HEK293T (cell line): Measurements from ENCODE around the gene TM9SF3.

Experiments
- CTCF ChIA-PET: fragments of 350-600 bp; formaldehyde crosslinking; extraction: SDS; loops from one replicate; lab custom pipeline; 2021; ENCODE audit warnings: antibody characterized with exemption, inconsistent platforms; lab: Yijun Ruan, JAX
- POLR2A ChIA-PET: fragments of 350-600 bp; formaldehyde crosslinking; extraction: SDS; loops from one replicate; lab custom pipeline; 2020; ENCODE audit warnings: antibody characterized with exemption, inconsistent platforms; lab: Yijun Ruan, JAX
- DNase-seq: peaks from one replicate; pipeline ENCODE4 v3.0.0; 2012; ENCODE audit warnings: mixed read lengths; ENCODE audit errors: extremely low spot score
- ARNT ChIP-seq: fragments of 450-650 bp; IDR thresholded peaks from 2 replicates; pipeline ENCODE4 v1.6.1; 2017; ENCODE audit warnings: mild to moderate bottlenecking
- BHLHE40 ChIP-seq: fragments of 450-650 bp; IDR thresholded peaks from 2 replicates; pipeline ENCODE4 v1.6.1; 2016; ENCODE audit warnings: mild to moderate bottlenecking, moderate library complexity, borderline replicate concordance
- CTBP1 ChIP-seq: fragments of 450-650 bp; IDR thresholded peaks from 2 replicates; pipeline ENCODE4 v1.6.1; 2016; ENCODE audit warnings: borderline replicate concordance
- ELF4 ChIP-seq: fragments of 450-650 bp; IDR thresholded peaks from 2 replicates; pipeline ENCODE4 v1.6.1; 2017; ENCODE audit warnings: antibody characterized with exemption
- FOXA1 ChIP-seq: fragments of 450-650 bp; IDR thresholded peaks from 2 replicates; pipeline ENCODE4 v1.6.1; 2016; ENCODE audit warnings: mild to moderate bottlenecking
- FOXK2 ChIP-seq: fragments of 450-650 bp; IDR thresholded peaks from 2 replicates; pipeline ENCODE4 v1.6.1; 2016; ENCODE audit warnings: mild to moderate bottlenecking
- FOXM1 ChIP-seq: fragments of 450-650 bp; IDR thresholded peaks from 2 replicates; pipeline ENCODE4 v1.6.1; 2017; ENCODE audit warnings: mild to moderate bottlenecking, borderline replicate concordance
- HDGF ChIP-seq: fragments of 450-650 bp; IDR thresholded peaks from 2 replicates; pipeline ENCODE4 v1.6.1; 2017; ENCODE audit warnings: antibody characterized with exemption, borderline replicate concordance
- L3MBTL2 ChIP-seq: fragments of 450-650 bp; conservative IDR thresholded peaks from 2 replicates; pipeline ENCODE4 v1.6.1; 2016; ENCODE audit warnings: mild to moderate bottlenecking
- LEF1 ChIP-seq: fragments of 450-650 bp; IDR thresholded peaks from 2 replicates; pipeline ENCODE4 v1.6.1; 2017; ENCODE audit warnings: mild to moderate bottlenecking, borderline replicate concordance
- NFRKB ChIP-seq: fragments of 450-650 bp; IDR thresholded peaks from 2 replicates; pipeline ENCODE4 v1.6.1; 2016; ENCODE audit warnings: mild to moderate bottlenecking, moderate library complexity
- SP1 ChIP-seq: fragments of 450-650 bp; IDR thresholded peaks from 2 replicates; pipeline ENCODE4 v1.6.1; 2017
- SUZ12 ChIP-seq: fragments of 450-650 bp; IDR thresholded peaks from 2 replicates; pipeline ENCODE4 v1.6.1; 2016; ENCODE audit warnings: mild to moderate bottlenecking
- TARDBP ChIP-seq: fragments of 450-650 bp; IDR thresholded peaks from 2 replicates; pipeline ENCODE4 v1.6.1; 2016
- ZNF384 ChIP-seq: fragments of 450-650 bp; IDR thresholded peaks from 2 replicates; pipeline ENCODE4 v1.6.1; 2016
- TF ChIP-seq, protein P1 (sequence below): fragments of 450-650 bp; IDR thresholded peaks from 2 replicates; pipeline ENCODE4 v1.6.1; 2016

The TM9SF3 gene

DNA sequence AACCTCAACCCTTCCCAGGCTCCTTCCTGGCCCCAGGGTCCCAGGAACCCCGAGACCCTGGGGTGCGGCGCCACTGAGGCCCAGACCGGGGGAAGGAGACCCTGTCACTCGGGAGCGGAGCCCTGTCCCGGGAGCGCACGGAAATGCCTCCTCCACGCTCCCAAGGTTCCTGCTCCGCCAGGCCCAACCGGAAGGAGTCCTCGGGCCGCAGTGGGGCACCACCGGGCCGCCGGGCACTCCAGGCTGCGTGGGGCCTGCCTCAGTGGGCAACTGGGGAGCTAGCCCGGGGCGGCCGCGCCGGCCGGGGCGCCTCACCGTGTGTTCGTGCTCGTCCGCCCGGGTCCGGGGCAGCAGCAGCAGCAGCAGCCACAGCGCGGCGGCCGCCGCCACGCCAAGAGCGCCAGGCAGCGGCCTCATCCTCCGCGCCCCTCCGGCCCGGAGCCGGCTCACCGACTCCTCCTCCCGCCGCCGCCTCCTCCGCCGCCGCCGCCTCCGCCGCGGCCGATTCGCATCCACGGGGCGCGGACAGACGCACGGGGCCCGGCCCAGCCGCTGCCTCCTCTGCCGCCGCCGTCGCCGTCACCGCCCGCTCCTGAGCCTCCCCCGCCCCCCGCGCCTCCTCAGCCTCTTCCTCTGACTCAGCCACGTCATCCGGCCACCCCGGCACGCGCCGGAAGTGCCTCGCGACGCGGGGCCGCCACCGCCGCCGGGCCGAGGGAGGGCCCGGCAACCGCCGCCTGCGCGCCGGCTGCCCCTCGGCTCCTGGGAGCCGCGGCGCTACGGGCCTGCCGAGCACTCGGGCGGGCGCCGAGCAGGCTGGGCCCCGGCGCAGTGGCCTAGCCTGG is at the start of gene TM9SF3:
Gene TM9SF3 (minus strand): TSS at position 594 of the 845 bp plus-strand sequence. CDS start 177 bp downstream, at position 417.
- ChIA-PET POLR2A (interaction anchor here (0.9 to 1.5 kb wide), 7 partner anchors 11 to 54 kb away, joined by 3 to 4 read pairs (median 3); no protein-coding TSS in a partner anchor), CTCF (interaction anchor here (0.7 kb wide), 1 partner anchor 183 kb away, joined by 3 read pairs; no protein-coding TSS in a partner anchor)
- DNase-seq: peak; percentile 91
- TF ChIP-seq, protein P1, sequence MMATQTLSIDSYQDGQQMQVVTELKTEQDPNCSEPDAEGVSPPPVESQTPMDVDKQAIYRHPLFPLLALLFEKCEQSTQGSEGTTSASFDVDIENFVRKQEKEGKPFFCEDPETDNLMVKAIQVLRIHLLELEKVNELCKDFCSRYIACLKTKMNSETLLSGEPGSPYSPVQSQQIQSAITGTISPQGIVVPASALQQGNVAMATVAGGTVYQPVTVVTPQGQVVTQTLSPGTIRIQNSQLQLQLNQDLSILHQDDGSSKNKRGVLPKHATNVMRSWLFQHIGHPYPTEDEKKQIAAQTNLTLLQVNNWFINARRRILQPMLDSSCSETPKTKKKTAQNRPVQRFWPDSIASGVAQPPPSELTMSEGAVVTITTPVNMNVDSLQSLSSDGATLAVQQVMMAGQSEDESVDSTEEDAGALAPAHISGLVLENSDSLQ: peak; percentile 64
- TF ChIP-seq ARNT (peak; percentile 70; the same call in 1 of the 2 replicates), NFRKB (no peak), ZNF384 (no peak), FOXA1 (no peak), CTBP1 (no peak), L3MBTL2 (no peak), ELF4 (no peak), FOXK2 (no peak), FOXM1 (no peak), LEF1 (peak; percentile 86; the same call in 1 of the 2 replicates), BHLHE40 (no peak), TARDBP (no peak)

DNA sequence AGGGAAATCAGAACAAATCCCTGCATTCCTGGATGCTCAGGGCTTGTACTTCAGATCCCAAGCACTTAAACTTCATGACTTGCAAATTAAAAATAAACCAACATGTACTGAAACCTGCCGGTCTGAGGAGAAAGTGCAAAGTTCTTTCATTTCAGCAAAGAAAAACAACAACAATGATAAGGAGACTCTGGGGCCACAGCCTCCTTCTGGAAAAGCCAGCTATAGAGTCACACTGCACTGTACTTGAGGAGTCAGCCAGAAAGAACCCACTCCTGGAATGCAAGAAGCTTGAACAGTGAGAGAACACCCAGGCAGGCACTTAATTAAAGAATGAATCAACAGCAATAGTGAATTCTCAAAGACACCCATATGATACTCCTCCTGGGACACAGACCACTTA is 49.7 kb upstream of the TM9SF3 start:
- TF ChIP-seq ELF4: no peak
- no peak for TF ChIP-seq L3MBTL2
- TF ChIP-seq NFRKB: no peak
- no peak for TF ChIP-seq BHLHE40
- TF ChIP-seq SUZ12: no peak
- no peak for TF ChIP-seq FOXA1
- no peak for DNase-seq
- POLR2A ChIA-PET: no interaction called here
- CTCF ChIA-PET: no interaction called here

DNA sequence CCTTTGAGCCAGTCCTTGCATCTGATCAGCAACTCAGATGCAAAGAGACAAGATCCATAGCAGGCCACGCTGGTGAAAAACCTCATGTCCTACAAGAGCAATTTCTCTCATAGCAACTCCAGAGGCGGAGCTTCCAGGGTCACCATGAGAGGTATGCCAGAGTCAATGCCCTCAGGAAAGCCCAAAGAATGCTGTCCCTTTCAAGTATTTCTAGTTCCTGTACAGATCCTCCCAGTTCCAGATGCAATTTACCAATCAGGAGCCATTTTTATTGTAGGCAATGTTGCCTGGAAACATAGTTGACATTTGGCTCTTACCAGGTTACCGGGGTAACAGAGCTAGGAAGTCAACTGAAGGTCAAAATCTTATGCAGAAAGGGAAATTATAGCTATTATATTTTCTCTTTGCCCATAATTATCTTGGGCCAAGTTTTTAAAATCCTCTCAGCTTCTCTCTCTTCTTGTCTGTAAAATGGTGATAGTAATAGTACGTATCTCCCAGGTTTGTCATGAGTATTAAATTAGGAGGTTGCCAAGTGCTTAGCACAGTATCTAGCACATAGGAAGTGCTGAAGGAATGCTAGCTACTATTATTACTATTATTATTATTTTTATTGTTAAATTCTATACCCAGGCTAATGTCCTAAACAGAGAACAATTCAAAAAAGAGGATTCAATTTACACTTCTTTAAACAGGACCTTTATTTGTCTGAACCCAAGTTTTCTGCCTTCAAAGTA is 46.3 kb upstream of the TM9SF3 start:
- CTCF ChIA-PET: no interaction called here
- DNase-seq: no peak
- TF ChIP-seq FOXK2: no peak
- TF ChIP-seq ARNT: no peak
- no peak for TF ChIP-seq BHLHE40
- TF ChIP-seq L3MBTL2: no peak
- TF ChIP-seq NFRKB: no peak
- TF ChIP-seq SP1: no peak
- no peak for TF ChIP-seq LEF1
- no peak for TF ChIP-seq HDGF
- no peak for TF ChIP-seq SUZ12
- TF ChIP-seq, protein P1: no peak
- no peak for TF ChIP-seq ELF4
- POLR2A ChIA-PET: no interaction called here

DNA sequence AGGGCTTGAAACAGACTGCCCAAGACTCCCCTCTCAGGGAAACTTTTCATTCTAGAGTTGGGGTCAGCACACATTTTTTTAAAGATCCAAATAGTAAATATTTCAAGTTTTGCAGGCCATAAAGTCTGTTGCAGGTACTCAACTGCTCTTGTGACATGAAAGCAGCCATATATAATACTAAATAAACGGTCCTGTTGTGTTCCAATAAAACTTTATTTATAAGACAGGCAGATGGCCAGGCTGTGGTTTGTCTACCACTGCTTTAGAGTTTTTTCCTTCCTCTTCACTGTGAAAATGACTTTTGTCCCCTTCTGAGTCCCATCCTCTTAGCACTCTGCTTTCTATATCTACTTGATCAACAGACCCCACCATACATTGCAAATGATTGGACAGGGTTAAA is 40.5 kb upstream of the TM9SF3 start:
- CTCF ChIA-PET: no interaction called here
- DNase-seq: no peak
- TF ChIP-seq CTBP1 (no peak), TARDBP (no peak), BHLHE40 (no peak), SUZ12 (no peak), ELF4 (no peak), SP1 (no peak), FOXA1 (no peak), FOXM1 (no peak), L3MBTL2 (no peak), HDGF (no peak), FOXK2 (no peak), ARNT (no peak), ZNF384 (no peak), LEF1 (no peak), NFRKB (no peak)
- TF ChIP-seq, protein P1: no peak
- POLR2A ChIA-PET: no interaction called here

DNA sequence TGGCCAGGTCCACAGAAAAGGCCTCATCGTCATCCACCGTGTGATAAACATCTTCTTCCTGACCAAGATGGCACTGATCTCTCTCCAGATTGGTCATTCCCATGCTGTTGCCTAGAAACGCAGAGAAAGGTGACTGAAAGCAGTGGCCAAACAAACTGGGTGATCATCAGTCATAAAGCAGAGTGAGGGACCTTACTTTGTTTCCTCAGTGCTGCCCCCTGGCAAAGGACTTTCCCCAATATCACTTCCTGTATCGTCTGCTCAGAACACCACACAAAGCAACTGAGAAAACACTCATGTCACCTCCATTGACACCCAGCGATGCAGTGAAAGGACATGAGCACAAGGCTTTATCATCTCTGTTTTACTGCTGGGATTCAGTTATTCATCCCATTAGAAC is 40.0 kb upstream of the TM9SF3 start:
- POLR2A ChIA-PET: no interaction called here
- CTCF ChIA-PET: no interaction called here
- DNase-seq: no peak
- TF ChIP-seq SP1: no peak
- no peak for TF ChIP-seq LEF1
- TF ChIP-seq CTBP1: no peak
- TF ChIP-seq ARNT: no peak
- no peak for TF ChIP-seq FOXM1
- no peak for TF ChIP-seq ZNF384
- no peak for TF ChIP-seq HDGF
- no peak for TF ChIP-seq TARDBP
- no peak for TF ChIP-seq NFRKB
- TF ChIP-seq L3MBTL2: no peak
- TF ChIP-seq, protein P1: no peak
- no peak for TF ChIP-seq FOXK2
- TF ChIP-seq FOXA1: no peak
